ENCODE measurements around the gene ACTL7B. TPM values are rescaled to one million over a fixed set of nuclear protein-coding genes. Genes with fewer than 3 reads are reported as not detected.

ACTL7B gene
- total RNA-seq, 2 experiments from 2014 or later: not detected

GRCh38 chr9:108874058-108874788, 18.4 kb upstream of the ACTL7B start:
- CTCF ChIA-PET: no interaction called here
- POLR2A ChIA-PET: no interaction called here

GRCh38 chr9:108869092-108869725, 13.4 kb upstream of the ACTL7B start:
- ChIA-PET CTCF (no interaction called here), POLR2A (no interaction called here)

GRCh38 chr9:108867829-108868228, 12.0 kb upstream of the ACTL7B start:
- CTCF ChIA-PET: no interaction called here

GRCh38 chr9:108867116-108867515, 11.3 kb upstream of the ACTL7B start:
- CTCF ChIA-PET: no interaction called here
- POLR2A ChIA-PET: no interaction called here

More at GRCh38 chr9:108867829-108868228, 12.0 kb upstream of the ACTL7B start:
- POLR2A ChIA-PET: no interaction called here

- CTCF ChIA-PET: no interaction called here
- POLR2A ChIA-PET: no interaction called here
These were observed 10.2 kb upstream of the ACTL7B start for GRCh38 chr9:108866001-108866420.

GRCh38 chr9:108865037-108865436, 9.3 kb upstream of the ACTL7B start:
- CTCF ChIA-PET: no interaction called here
- POLR2A ChIA-PET: no interaction called here

- POLR2A ChIA-PET: no interaction called here
These were observed 8.7 kb upstream of the ACTL7B start for GRCh38 chr9:108864446-108864845.

GRCh38 chr9:108863891-108864290, 8.1 kb upstream of the ACTL7B start:
- ChIA-PET CTCF (no interaction called here), POLR2A (no interaction called here)

More at GRCh38 chr9:108864446-108864845, 8.7 kb upstream of the ACTL7B start:
- CTCF ChIA-PET: no interaction called here

- ChIA-PET CTCF (no interaction called here), POLR2A (no interaction called here)
These were observed 6.2 kb upstream of the ACTL7B start, which contains the start of gene ACTL7A for GRCh38 chr9:108861997-108862396. TSS of gene ACTL7A (plus strand) at chr9:108862266. CDS start at chr9:108862323, 57 bp downstream.

GRCh38 chr9:108861464-108861863, 5.7 kb upstream of the ACTL7B start:
- CTCF ChIA-PET: no interaction called here
- POLR2A ChIA-PET: no interaction called here

GRCh38 chr9:108860764-108861163, 5.0 kb upstream of the ACTL7B start:
- ChIA-PET CTCF (no interaction called here), POLR2A (no interaction called here)

GRCh38 chr9:108860354-108860753, 4.6 kb upstream of the ACTL7B start:
- CTCF ChIA-PET: no interaction called here
- POLR2A ChIA-PET: no interaction called here

GRCh38 chr9:108859459-108860114, 3.8 kb upstream of the ACTL7B start:
- ChIA-PET CTCF (no interaction called here), POLR2A (no interaction called here)

GRCh38 chr9:108857572-108857971, 1.8 kb upstream of the ACTL7B start:
- ChIA-PET CTCF (no interaction called here), POLR2A (no interaction called here)

GRCh38 chr9:108855529-108855886, 278 bp downstream of the ACTL7B start:
- CTCF ChIA-PET: no interaction called here
- POLR2A ChIA-PET: no interaction called here

GRCh38 chr9:108854641-108855528, 901 bp downstream of the ACTL7B start:
- ChIA-PET POLR2A (no interaction called here), CTCF (no interaction called here)

GRCh38 chr9:108854094-108854493, 1.7 kb downstream of the ACTL7B start:
- ChIA-PET POLR2A (no interaction called here), CTCF (no interaction called here)

- CTCF ChIA-PET: interaction anchor here (0.6 kb wide), 1 partner anchor 1289 kb away, joined by 3 read pairs; no protein-coding TSS in a partner anchor
- POLR2A ChIA-PET: no interaction called here
These were observed 3.7 kb downstream of the ACTL7B start for GRCh38 chr9:108852079-108852478.

GRCh38 chr9:108851138-108851537, 4.6 kb downstream of the ACTL7B start:
- ChIA-PET CTCF (interaction anchor here (1.2 kb wide), 1 partner anchor 383 kb away, joined by 3 read pairs; no protein-coding TSS in a partner anchor), POLR2A (no interaction called here)

GRCh38 chr9:108850293-108850897, 5.4 kb downstream of the ACTL7B start:
- ChIA-PET POLR2A (no interaction called here), CTCF (interaction anchor here (1.2 kb wide), 1 partner anchor 384 kb away, joined by 3 read pairs; no protein-coding TSS in a partner anchor)
